IMR-90 (cell line): ENCODE data around the gene ZRANB3. TPM values are rescaled to one million over a fixed set of nuclear protein-coding genes. Genes with fewer than 3 reads are reported as not detected.
A peak's percentile ranks its signal among the peaks of the same experiment; 100 is the strongest.

Experiments used
- ATAC-seq: fragments of 200-7000 bp; cut with Tn5 transposase; 2 replicates; pipeline ENCODE4 v1.9.1; 2020; ENCODE audit warnings: low read depth, mild to moderate bottlenecking, moderate library complexity
- BruUV-seq: library from RNA; stranded (reverse); fragments of 400-500 nt; replicated peaks from 2 replicates; lab custom pipeline; 2021; lab: Mats Ljungman, UMichigan
- CTCF ChIA-PET: fragments of 300-600 bp; formaldehyde crosslinking; extraction: SDS; loops from one replicate; lab custom pipeline; 2021; ENCODE audit warnings: antibody characterized with exemption; lab: Yijun Ruan, JAX
- POLR2A ChIA-PET: fragments of 300-600 bp; sonication (Branson Sonifier 250); formaldehyde crosslinking; loops from one replicate; lab custom pipeline; 2022; ENCODE audit warnings: antibody characterized with exemption; ENCODE audit not compliant: unreplicated experiment; lab: Charles Lee
- DNase-seq: peaks from one replicate; pipeline ENCODE4 v3.0.0; 2013
- H2AFZ ChIP-seq: replicated peaks from 2 replicates; pipeline ENCODE3; 2013; ENCODE audit warnings: low read length, mild to moderate bottlenecking; ENCODE audit not compliant: poor library complexity
- H2AK5ac ChIP-seq: 2 replicates; pipeline ENCODE4 v1.6.1; 2013; ENCODE audit warnings: low read depth, low read length, inconsistent platforms
- H2AK9ac ChIP-seq: replicated peaks from 2 replicates; pipeline ENCODE3; 2013; ENCODE audit warnings: mild to moderate bottlenecking, low read depth, low read length, moderate library complexity; ENCODE audit not compliant: poor library complexity
- H2BK120ac ChIP-seq: 2 replicates; pipeline ENCODE4 v1.6.1; 2013; ENCODE audit warnings: low read depth, low read length, inconsistent platforms
- H2BK15ac ChIP-seq: 3 replicates; pipeline ENCODE4 v1.6.1; 2013; ENCODE audit warnings: low read depth, low read length, inconsistent platforms
- H2BK20ac ChIP-seq: 2 replicates; pipeline ENCODE4 v1.6.1; 2013; ENCODE audit warnings: low read depth, mild to moderate bottlenecking, inconsistent platforms, low read length, moderate library complexity
- H2BK5ac ChIP-seq: 2 replicates; pipeline ENCODE4 v1.6.1; 2013; ENCODE audit warnings: mild to moderate bottlenecking, low read depth, low read length, inconsistent platforms; ENCODE audit not compliant: poor library complexity, severe bottlenecking
- H3K14ac ChIP-seq: replicated peaks from 2 replicates; pipeline ENCODE4 v1.6.1; 2013; ENCODE audit warnings: low read depth, low read length, inconsistent platforms
- H3K18ac ChIP-seq: 2 replicates; pipeline ENCODE4 v1.6.1; 2013; ENCODE audit warnings: low read depth, low read length, control low read depth
- H3K23ac ChIP-seq: 2 replicates; pipeline ENCODE4 v1.6.1; 2013; ENCODE audit warnings: low read depth, low read length, inconsistent platforms
- H3K27ac ChIP-seq: 2 replicates; pipeline ENCODE4 v1.5.1; 2013; ENCODE audit warnings: mild to moderate bottlenecking, control low read depth, low read length; ENCODE audit not compliant: insufficient read depth
- H3K27me3 ChIP-seq: 2 replicates; pipeline ENCODE4 v1.6.1; 2013; ENCODE audit warnings: low read length; ENCODE audit not compliant: control insufficient read depth, insufficient read depth
- H3K36me3 ChIP-seq: 2 replicates; pipeline ENCODE4 v1.6.1; 2013; ENCODE audit warnings: low read length, mixed read lengths; ENCODE audit not compliant: control insufficient read depth, insufficient read depth
- H3K4ac ChIP-seq: 2 replicates; pipeline ENCODE4 v1.6.1; 2013; ENCODE audit warnings: low read depth, low read length, inconsistent platforms
- H3K4me1 ChIP-seq: 2 replicates; pipeline ENCODE4 v1.6.1; 2013; ENCODE audit warnings: low read length, mixed read lengths; ENCODE audit not compliant: control insufficient read depth, insufficient read depth
- H3K4me2 ChIP-seq: 2 replicates; pipeline ENCODE4 v1.6.1; 2013; ENCODE audit warnings: low read depth, mild to moderate bottlenecking, control low read depth, low read length, moderate library complexity
- H3K4me3 ChIP-seq: 2 replicates; pipeline ENCODE4 v1.5.1; 2013; ENCODE audit warnings: low read depth, mild to moderate bottlenecking, control low read depth, low read length, moderate library complexity; ENCODE audit not compliant: insufficient read depth
- H3K56ac ChIP-seq: 2 replicates; pipeline ENCODE4 v1.6.1; 2013; ENCODE audit warnings: low read length, inconsistent platforms; ENCODE audit not compliant: insufficient read depth; ENCODE audit errors: extremely low read depth
- H3K79me1 ChIP-seq, 2 experiments: 2 replicates each; pipeline ENCODE4 v1.6.1; 2013; ENCODE audit warnings: low read length in 2 of 2, inconsistent platforms in 1 of 2, low read depth in 1 of 2
- H3K9ac ChIP-seq: 2 replicates; pipeline ENCODE4 v1.6.1; 2013; ENCODE audit warnings: low read depth, low read length, control low read depth
- H3K9me1 ChIP-seq: 2 replicates; pipeline ENCODE4 v1.6.1; 2013; ENCODE audit warnings: low read length, inconsistent platforms; ENCODE audit not compliant: insufficient read depth
- H3K9me3 ChIP-seq: 2 replicates; pipeline ENCODE4 v1.6.1; 2013; ENCODE audit warnings: low read length; ENCODE audit not compliant: control insufficient read depth, insufficient read depth
- H4K20me1 ChIP-seq: 2 replicates; pipeline ENCODE4 v1.6.1; 2013; ENCODE audit warnings: low read length, inconsistent platforms; ENCODE audit not compliant: insufficient read depth
- H4K5ac ChIP-seq: 2 replicates; pipeline ENCODE4 v1.6.1; 2013; ENCODE audit warnings: mild to moderate bottlenecking, low read depth, low read length, control low read depth
- H4K8ac ChIP-seq, 2 experiments: 2 replicates each; pipeline ENCODE4 v1.6.1; 2013; ENCODE audit warnings: low read depth in 2 of 2, low read length in 2 of 2, control low read depth in 1 of 2, inconsistent platforms in 1 of 2
- H4K91ac ChIP-seq: 2 replicates; pipeline ENCODE4 v1.6.1; 2013; ENCODE audit warnings: low read depth, low read length, inconsistent platforms; ENCODE audit not compliant: insufficient read depth
- CEBPB ChIP-seq: IDR thresholded peaks from 2 replicates; pipeline ENCODE4 v1.6.1; 2012; ENCODE audit warnings: low read depth, low read length, improper control_type of control experiment
- RAD21 ChIP-seq: IDR thresholded peaks from 2 replicates; pipeline ENCODE4 v1.6.1; 2012; ENCODE audit warnings: low read length, improper control_type of control experiment
- RCOR1 ChIP-seq: IDR thresholded peaks from 2 replicates; pipeline ENCODE4 v1.6.1; 2012; ENCODE audit warnings: mild to moderate bottlenecking, low read length, improper control_type of control experiment; ENCODE audit not compliant: insufficient replicate concordance
- WGBS, 2 experiments: methylation state at CpG; one replicate each; pipeline versions ENCODE4 v1.1.5 to v1.1.7; 2013; ENCODE audit warnings: missing lambda C conversion rate in 2 of 2; ENCODE audit not compliant: insufficient read length in 1 of 2; ENCODE audit errors: extremely low coverage in 2 of 2; 5-methylcytosine and 5-hydroxymethylcytosine counted together
- dilution Hi-C: fragments of 300-500 bp; cut with HindIII; formaldehyde crosslinking; loops from one replicate; pipeline ENCODE4 v1.14.3; 2018; ENCODE audit warnings: low sequenced_read_pairs; ENCODE audit not compliant: unreplicated experiment
- in situ Hi-C: fragments of 300-500 bp; cut with MboI; formaldehyde crosslinking; loops from 3 replicates; pipeline ENCODE4 v1.14.3; 2019; ENCODE audit warnings: low sequenced_read_pairs, inconsistent platforms, mixed read lengths
- intact Hi-C: fragments of 100-400 bp; cut with micrococcal nuclease; formaldehyde crosslinking; loops from 2 replicates; pipeline ENCODE4 v1.10.0; 2022
- polyA plus RNA-seq, 3 experiments: library from polyadenylated mRNA; depleted of rRNA; stranded (reverse); fragments of >200 nt; gene quantifications; 2 replicates each; pipeline ENCODE4 v1.2.3, GENCODE V29; 2012; ENCODE audit warnings: low replicate concordance in 1 of 3
- total RNA-seq: library from RNA; depleted of rRNA; stranded (reverse); fragments of >200 nt; gene quantifications from 2 replicates; pipeline ENCODE4 v1.2.3, GENCODE V29; 2012

ZRANB3 gene
- total and polyA plus RNA-seq, 2 of the 4 experiments (the other 2 are of a cell fraction), result 3.4 to 9.3 TPM

DNA sequence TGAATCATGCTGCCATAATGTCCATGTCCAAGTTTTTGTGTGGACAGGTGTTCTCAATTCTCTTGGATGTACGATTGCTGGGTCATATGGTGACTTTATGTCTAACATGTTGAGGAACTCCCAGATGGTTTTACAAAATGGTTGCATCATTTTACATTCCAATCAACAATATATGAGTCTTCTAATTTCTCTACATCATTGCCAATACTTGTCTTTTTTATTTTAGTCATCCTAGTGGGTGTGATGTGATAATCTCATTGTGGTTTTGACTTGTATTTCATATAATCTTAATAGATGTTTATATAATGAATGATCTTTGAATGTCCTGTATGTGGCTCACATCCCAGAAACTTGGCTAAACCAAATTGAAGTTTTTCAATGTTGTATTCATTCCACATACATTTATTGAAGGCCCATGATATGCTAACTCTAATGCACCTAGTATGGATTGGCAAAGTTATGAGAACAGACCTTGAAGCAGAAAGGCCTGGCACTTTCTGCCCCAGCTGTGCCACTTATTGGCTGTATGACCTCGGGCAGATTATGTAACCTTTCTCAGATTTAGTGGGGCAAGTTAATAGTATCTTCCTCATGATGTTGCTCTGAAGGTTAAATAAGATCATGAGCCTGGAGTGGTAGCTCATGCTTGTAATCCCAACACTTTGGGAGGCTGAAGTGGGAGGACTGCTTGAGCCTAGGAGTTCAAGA lies 273.5 kb downstream of the ZRANB3 start:
- Histone ChIP-seq H2BK15ac (no peak overlapping the region), H3K4me1 (no peaks in the 10 kb centered on the region), H2AFZ (no peak overlapping the region), H4K91ac (no peak overlapping the region), H3K79me1 (no peaks in the 10 kb centered on the region), H3K23ac (no peak overlapping the region), H3K27me3 (no peaks in the 10 kb centered on the region), H3K14ac (0 out of 2 replicates have a peak overlapping the region, but pooled peaks have one; percentile 51), H2BK5ac (no peak overlapping the region), H3K4me3 (no peak overlapping the region), H3K9me1 (no peaks in the 10 kb centered on the region), H3K18ac (no peak overlapping the region), H3K9me3 (no peaks in the 10 kb centered on the region), H2AK9ac (no peak overlapping the region), H3K56ac (no peak overlapping the region), H4K5ac (no peak overlapping the region), H3K4me2 (no peak overlapping the region), H2BK20ac (no peak overlapping the region), H4K8ac (no peak overlapping the region), H2BK120ac (no peak overlapping the region), H3K27ac (no peak overlapping the region), H3K36me3 (no peaks in the 10 kb centered on the region), H3K9ac (no peak overlapping the region), H3K4ac (no peak overlapping the region), H2AK5ac (no peak overlapping the region), H4K20me1 (no peaks in the 10 kb centered on the region)
- POLR2A ChIA-PET, result no interaction called here
- CTCF ChIA-PET, result no interaction called here
- dilution Hi-C loops, result no loop called here
- intact Hi-C loops, result loop anchor here (10.0 kb wide), 1 partner anchor 613 kb away; no protein-coding TSS in a partner anchor
- DNase-seq (peak; percentile 85), ATAC-seq (peak; percentile 42)
- TF ChIP-seq RAD21 (no peak), CEBPB (peak; percentile 77), RCOR1 (no peak)
- in situ Hi-C loops, result no loop called here
- WGBS, 2 experiments, result 100% methylated on average over 1 of the region's 2 CpGs; no CpG with 5 or more reads in 1 of the 2 experiments
- BruUV-seq, result no TSS peak
